Loucy (cell line): ENCODE results near the gene FRRS1L.

Source experiments
- H2AFZ ChIP-seq: fragments of 200-600 bp; sonication (generic); 2 replicates; pipeline ENCODE4 v1.6.0; 2016; ENCODE audit warnings: antibody characterized with exemption, mild to moderate bottlenecking, low read length, moderate library complexity
- H3F3A ChIP-seq: fragments of 200-600 bp; 2 replicates; pipeline ENCODE4 v1.6.0; 2016; ENCODE audit warnings: antibody characterized with exemption, low read depth, mild to moderate bottlenecking
- H3K27me3 ChIP-seq: fragments of 200-600 bp; sonication (generic); 2 replicates; pipeline ENCODE4 v1.6.1; 2014; ENCODE audit warnings: low read length, mild to moderate bottlenecking; ENCODE audit not compliant: insufficient read depth, poor library complexity, severe bottlenecking
- H3K36me3 ChIP-seq: fragments of 200-600 bp; sonication (generic); 2 replicates; pipeline ENCODE4 v1.6.1; 2016; ENCODE audit warnings: low read length; ENCODE audit not compliant: insufficient read depth
- H3K4me1 ChIP-seq: fragments of 200-600 bp; sonication (generic); 2 replicates; pipeline ENCODE4 v1.5.1; 2014; ENCODE audit warnings: low read length, mild to moderate bottlenecking; ENCODE audit not compliant: insufficient read depth, poor library complexity, severe bottlenecking
- H3K4me2 ChIP-seq: fragments of 200-600 bp; sonication (generic); 2 replicates; pipeline ENCODE4 v1.6.0; 2014; ENCODE audit warnings: antibody characterized with exemption, low read length, low read depth, mild to moderate bottlenecking; ENCODE audit not compliant: poor library complexity, severe bottlenecking
- H3K4me3 ChIP-seq: fragments of 200-600 bp; sonication (generic); 2 replicates; pipeline ENCODE4 v1.5.1; 2014; ENCODE audit warnings: low read length, mild to moderate bottlenecking, mixed read lengths; ENCODE audit not compliant: poor library complexity, severe bottlenecking
- H3K79me2 ChIP-seq: fragments of 200-600 bp; sonication (generic); 2 replicates; pipeline ENCODE4 v1.6.1; 2014; ENCODE audit warnings: low read length; ENCODE audit not compliant: insufficient read depth
- H3K9ac ChIP-seq: fragments of 200-600 bp; sonication (generic); 2 replicates; pipeline ENCODE4 v1.6.0; 2014; ENCODE audit warnings: mild to moderate bottlenecking, low read depth, low read length, moderate library complexity; ENCODE audit not compliant: poor library complexity, severe bottlenecking
- H3K9me2 ChIP-seq: fragments of 200-600 bp; sonication (generic); replicated peaks from 2 replicates; pipeline ENCODE4 v1.6.1; 2016; ENCODE audit warnings: low read depth, low read length, mixed read lengths
- H3K9me3 ChIP-seq: fragments of 200-600 bp; sonication (generic); 2 replicates; pipeline ENCODE4 v1.6.1; 2014; ENCODE audit warnings: mild to moderate bottlenecking, antibody characterized with exemption, low read length, low read depth; ENCODE audit not compliant: insufficient read depth
- H4K20me1 ChIP-seq: fragments of 200-600 bp; sonication (generic); 2 replicates; pipeline ENCODE4 v1.6.0; 2014; ENCODE audit warnings: antibody characterized with exemption, low read length, mild to moderate bottlenecking; ENCODE audit not compliant: insufficient read depth, poor library complexity, severe bottlenecking
- CTCF ChIP-seq: fragments of 200-600 bp; sonication (generic); conservative IDR thresholded peaks from 2 replicates; pipeline ENCODE4 v1.5.1; 2014; ENCODE audit warnings: mild to moderate bottlenecking, antibody characterized with exemption, low read length
- EZH2phosphoT487 ChIP-seq: fragments of 200-600 bp; IDR thresholded peaks from 2 replicates; pipeline ENCODE4 v1.6.1; 2018; ENCODE audit warnings: antibody characterized with exemption, mild to moderate bottlenecking, moderate library complexity, borderline replicate concordance

The FRRS1L gene

GRCh38 chr9:109162677-109163076 lies 4.4 kb downstream of the FRRS1L start:
- Histone ChIP-seq H3K9me3 (no peaks in the 10 kb centered on the region), H3K4me3 (no peak overlapping the region), H4K20me1 (no peaks in the 10 kb centered on the region), H3K4me2 (no peak overlapping the region), H2AFZ (no peak overlapping the region), H3K79me2 (no peaks in the 10 kb centered on the region), H3K27me3 (no peaks in the 10 kb centered on the region), H3K36me3 (no peaks in the 10 kb centered on the region), H3K9ac (no peak overlapping the region), H3K4me1 (no peaks in the 10 kb centered on the region), H3F3A (no peaks in the 10 kb centered on the region), H3K9me2 (no peaks in the 10 kb centered on the region)
- no peak for TF ChIP-seq EZH2phosphoT487
- no peak for TF ChIP-seq CTCF

GRCh38 chr9:109161471-109161870 lies 5.6 kb downstream of the FRRS1L start:
- no peaks in the 10 kb centered on the region for H3K4me1 ChIP-seq

GRCh38 chr9:109159583-109159982 lies 7.5 kb downstream of the FRRS1L start:
- no peaks in the 10 kb centered on the region for H3F3A ChIP-seq
- no peaks in the 10 kb centered on the region for H3K9me2 ChIP-seq
- no peaks in the 10 kb centered on the region for H3K9me3 ChIP-seq
- TF ChIP-seq CTCF = no peak
- no peak for TF ChIP-seq EZH2phosphoT487
- no peaks in the 10 kb centered on the region for H3K4me1 ChIP-seq
- no peaks in the 10 kb centered on the region for H3K79me2 ChIP-seq
- no peak overlapping the region for H3K4me3 ChIP-seq
- no peak overlapping the region for H2AFZ ChIP-seq
- H3K36me3 ChIP-seq = no peaks in the 10 kb centered on the region
- H4K20me1 ChIP-seq = no peaks in the 10 kb centered on the region
- H3K4me2 ChIP-seq = no peak overlapping the region
- H3K27me3 ChIP-seq = no peaks in the 10 kb centered on the region
- no peak overlapping the region for H3K9ac ChIP-seq

More at GRCh38 chr9:109161471-109161870, 5.6 kb downstream of the FRRS1L start:
- H3K9me2 ChIP-seq = no peaks in the 10 kb centered on the region
- no peaks in the 10 kb centered on the region for H3K36me3 ChIP-seq
- TF ChIP-seq EZH2phosphoT487 (no peak), CTCF (no peak)
- H4K20me1 ChIP-seq = no peaks in the 10 kb centered on the region
- H3K9ac ChIP-seq = no peak overlapping the region
- H3K27me3 ChIP-seq = no peaks in the 10 kb centered on the region
- H3K4me2 ChIP-seq = no peak overlapping the region
- H3K9me3 ChIP-seq = no peaks in the 10 kb centered on the region
- no peaks in the 10 kb centered on the region for H3F3A ChIP-seq
- H2AFZ ChIP-seq = no peak overlapping the region
- no peak overlapping the region for H3K4me3 ChIP-seq
- H3K79me2 ChIP-seq = no peaks in the 10 kb centered on the region
